Endometrial microvascular endothelial cells (primary cell): ENCODE results near the gene FGF12. TPM values are rescaled to one million over a fixed set of nuclear protein-coding genes. Genes with fewer than 3 reads are reported as not detected.
"Not testable (repeated sequence)": the region's sequence is repeated elsewhere in the genome, so short reads cannot be mapped to it uniquely, and the experiment has no call there.

ENCODE experiments used
- in situ Hi-C: cut with HindIII; loops from 2 replicates; pipeline ENCODE4 v1.10.0; 2017; ENCODE audit warnings: low sequenced_read_pairs, low pct_unique_long_range_greater_than_20kb; ENCODE audit errors: inconsistent ontology term
- total RNA-seq: library from RNA; depleted of rRNA; stranded (reverse); fragments of >200 nt; gene quantifications from one replicate; pipeline ENCODE4 v1.2.3, GENCODE V29; 2015; ENCODE audit errors: inconsistent ontology term

The FGF12 gene
- total RNA-seq, 1 donor from 2014 or later, result 3.1 TPM

DNA sequence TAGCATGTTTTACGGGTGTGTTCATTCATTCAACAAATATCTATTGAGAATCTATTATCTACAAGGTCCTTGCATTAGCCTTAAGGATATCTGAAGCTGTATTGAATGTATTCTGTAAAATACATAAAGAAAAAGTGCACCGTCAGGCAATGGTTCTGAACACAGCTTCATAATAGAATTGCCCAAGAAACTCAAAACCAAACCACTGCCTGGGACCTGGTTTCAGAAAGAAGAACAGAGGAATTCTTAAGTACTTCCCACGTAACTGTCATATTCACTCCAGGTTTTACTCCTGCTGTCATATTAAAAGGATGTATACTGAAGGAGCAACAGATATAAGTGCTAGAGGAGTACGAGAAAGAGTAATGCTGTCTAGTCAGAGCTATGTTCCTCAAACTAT, 115.9 kb downstream of the FGF12 start:
- in situ Hi-C loops, result no loop called here

DNA sequence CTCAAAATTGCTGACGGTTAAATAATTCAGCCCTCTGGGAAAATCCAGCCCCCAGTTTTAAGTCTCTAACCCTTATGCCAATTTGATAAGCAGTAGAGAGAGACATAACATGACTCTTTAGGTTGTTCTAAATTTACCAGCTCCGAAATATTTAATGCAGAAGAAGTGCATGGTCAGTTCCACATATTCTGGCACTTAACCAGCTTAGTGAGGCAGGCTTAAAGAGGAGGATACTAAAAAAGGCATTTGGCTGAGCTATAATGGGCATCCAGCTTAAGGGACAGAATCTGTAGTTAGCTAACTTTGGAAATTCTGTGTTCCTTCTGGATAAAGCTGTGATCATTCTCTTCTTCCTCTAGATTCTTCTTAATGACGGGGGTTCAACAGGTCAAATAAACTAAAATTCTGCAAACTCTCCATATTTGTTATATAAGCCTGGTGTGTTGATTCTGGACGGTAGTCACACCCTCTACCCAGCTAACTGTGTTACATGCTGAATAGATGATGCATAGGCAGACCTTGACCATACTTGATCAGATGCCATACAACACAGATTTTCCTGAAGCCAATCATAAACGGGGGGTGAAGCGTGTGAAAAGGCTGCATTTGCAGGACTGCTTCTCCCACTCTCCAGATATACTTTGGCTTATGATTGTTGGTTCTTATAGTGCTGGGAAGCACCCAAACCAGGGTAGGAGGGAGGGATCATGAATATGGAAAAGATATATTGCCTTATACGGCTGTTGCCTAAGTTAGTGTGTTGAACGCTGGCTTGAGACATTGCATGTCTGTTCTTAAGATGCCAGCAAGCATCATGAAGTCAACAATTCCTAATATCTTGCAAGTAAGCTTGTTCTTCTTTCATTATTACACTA, 118.4 kb downstream of the FGF12 start:
- in situ Hi-C loops, result no loop called here

DNA sequence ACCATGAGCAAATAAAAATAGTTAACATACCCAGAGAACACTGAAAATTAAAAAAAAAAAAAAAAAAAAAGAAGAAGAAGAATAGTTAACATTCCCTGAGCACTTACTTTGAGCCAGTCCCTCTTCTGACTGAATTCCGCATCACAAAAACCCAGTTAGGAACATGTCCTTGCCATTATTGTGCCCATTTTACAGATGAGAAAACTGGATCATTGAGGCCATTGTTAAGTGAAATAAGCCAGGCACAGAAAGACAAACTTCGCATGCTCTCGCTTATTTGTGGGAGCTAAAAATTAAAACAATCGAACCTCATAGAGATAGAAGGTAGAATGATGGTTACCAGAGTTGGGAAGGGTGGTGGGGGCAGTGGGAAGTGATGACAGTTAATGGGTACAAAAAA, 119.5 kb downstream of the FGF12 start:
- in situ Hi-C loops, result no loop called here

DNA sequence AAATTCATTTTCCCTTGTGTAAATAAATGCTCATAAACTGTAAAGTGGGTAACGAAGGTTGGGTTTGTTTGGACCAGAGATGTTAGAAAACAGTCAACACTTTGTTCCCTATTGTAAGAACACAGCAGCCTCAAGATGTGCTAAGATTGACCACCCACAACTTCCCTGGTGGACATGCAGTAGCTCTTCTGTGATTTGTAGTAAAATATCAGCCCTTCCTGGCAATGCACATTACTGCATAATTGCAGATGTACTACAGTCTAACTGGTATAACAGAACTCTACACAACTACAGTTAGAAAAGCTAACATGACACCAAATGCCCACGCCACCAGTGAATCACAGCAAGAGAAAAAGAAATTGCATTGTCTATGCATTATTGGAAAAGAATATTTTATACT, 129.4 kb downstream of the FGF12 start:
- in situ Hi-C loops, result no loop called here

DNA sequence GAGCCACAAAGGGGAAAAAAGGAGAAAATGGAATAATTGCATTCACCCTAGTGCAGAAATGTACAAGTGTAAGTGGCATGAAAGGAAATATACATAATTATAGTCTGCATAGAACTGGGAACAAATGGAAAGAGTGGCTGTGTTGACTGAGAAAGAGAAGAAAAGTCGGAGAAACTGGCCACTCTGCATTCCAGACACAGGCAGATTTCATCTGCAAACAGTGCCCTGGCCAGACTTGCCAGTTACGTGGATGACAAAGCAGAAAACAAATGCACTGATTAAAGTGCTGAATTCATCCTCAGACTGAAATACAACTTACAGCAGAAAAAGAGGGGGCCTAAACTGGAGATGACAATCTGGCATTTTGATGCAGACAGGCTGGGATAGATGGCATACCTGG, 129.8 kb downstream of the FGF12 start:
- in situ Hi-C loops, result no loop called here

DNA sequence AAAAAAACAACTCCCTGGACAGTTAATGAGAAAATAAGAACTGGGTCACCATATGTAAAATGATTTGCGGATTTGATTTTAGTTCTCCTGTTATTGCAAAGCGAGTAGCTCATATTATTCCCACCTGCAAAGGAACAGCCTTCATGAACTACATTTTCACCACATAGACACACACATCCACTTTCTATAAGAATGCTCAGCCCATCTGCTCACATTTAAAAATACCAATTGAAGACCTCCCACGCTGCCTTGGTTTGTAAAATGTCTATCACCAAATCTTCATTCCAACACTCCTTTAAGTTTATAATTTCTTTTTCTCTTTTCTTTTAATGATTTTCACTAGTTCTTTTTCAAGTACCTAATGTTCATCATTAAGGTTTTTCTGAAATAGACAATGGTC, 148.6 kb downstream of the FGF12 start:
- in situ Hi-C loops, result no loop called here

DNA sequence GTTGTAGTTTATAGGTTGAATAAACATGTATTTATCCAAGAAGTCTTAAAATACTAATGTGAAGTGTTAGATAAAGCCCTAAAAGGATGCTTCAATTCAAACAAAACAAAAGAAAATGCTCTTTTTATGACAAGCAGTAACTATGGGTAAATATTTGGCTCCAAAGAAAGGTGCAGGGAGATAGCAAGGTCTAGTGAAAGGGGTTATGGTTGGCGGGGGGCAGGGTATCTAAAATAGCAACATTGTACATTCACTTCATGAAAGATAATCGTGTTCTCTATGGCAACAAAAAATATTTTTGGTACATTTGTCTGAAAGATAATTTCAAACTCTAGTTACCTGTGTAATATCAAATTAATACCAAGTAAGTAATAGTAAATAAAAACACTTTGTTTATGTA, 149.5 kb downstream of the FGF12 start:
- in situ Hi-C loops, result no loop called here

DNA sequence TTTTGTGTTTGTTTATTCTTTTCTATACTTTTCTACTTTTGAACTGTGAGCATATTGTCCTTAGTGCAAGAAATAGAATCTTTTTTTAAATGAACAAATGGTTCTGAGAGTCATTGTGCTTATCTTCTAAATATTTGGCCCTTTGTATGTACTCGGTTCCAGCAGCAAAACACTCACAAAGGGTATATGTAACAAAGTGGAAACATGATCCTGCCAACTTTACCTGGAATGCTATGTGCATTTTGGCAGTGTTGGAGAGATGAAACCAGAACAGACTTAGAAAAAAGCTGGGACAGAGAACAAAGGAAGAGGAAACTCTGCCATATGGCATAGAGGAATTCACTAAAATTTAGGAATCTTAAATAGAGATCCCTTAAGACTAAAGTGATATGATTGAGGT, 150.1 kb downstream of the FGF12 start:
- in situ Hi-C loops, result no loop called here

DNA sequence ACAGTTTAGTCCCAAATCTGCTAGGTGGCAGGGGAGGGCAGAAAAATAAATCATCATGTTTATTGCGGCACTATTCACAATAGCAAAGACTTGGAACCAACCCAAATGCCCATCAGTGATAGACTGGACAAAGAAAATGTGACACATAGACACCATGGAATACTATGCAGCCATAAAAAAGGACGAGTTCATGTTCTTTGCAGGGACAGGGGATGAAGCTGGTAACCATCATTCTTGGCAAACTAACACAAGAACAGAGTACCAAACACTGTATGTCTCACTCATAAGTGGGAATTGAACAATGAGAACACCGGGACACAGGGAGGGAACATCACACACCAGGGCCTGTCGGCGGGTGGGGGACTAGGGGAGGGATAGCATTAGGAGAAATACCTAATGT, 150.6 kb downstream of the FGF12 start:
- in situ Hi-C loops, result not testable (repeated sequence)

DNA sequence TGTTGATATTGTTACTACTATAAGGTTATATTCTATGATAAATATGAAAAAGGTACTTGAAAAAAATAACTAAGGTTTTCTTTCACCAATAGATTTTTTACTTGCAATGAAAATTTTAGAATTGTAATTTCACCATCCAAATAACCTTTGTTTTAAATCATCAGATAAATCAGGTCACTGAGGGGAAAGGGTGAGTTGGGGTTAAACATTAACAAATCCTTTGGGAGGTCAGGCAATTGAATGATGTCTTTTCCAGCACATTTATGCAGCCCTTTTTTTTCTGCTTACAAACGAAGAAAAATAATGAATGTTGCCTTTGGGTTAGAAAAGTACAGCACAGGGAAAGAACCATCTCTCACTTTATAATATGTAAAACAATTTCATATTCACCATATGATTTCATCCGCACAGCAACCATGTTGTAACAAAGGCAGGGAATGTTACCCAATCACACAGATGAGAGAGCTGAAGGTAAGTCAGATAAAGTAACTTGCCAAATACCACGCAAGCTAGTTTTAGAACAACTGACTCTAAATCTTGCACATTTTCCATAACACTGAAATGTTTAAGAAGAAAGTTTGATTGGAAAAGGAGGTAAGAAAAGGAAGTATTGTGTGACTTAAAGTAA, 151.3 kb downstream of the FGF12 start:
- in situ Hi-C loops, result no loop called here

DNA sequence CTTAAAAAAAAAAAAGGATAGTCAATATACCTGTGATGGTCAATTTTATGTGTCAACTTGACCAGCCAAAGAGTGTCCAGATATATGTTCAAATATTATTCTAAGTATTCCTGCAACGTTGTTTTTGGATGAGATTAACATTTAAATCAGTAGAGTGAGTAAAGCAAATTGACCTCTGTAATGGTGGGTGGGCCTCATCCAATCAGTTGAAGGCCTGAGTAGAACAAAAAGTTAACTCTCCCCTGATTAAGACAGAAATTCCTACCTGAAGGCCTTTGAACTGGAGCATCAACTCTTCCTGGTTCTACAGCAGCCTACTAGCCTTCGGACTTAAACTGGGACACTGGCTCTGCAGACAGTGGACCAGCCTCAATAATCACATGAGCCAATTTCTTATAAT, 154.1 kb downstream of the FGF12 start:
- in situ Hi-C loops, result no loop called here

DNA sequence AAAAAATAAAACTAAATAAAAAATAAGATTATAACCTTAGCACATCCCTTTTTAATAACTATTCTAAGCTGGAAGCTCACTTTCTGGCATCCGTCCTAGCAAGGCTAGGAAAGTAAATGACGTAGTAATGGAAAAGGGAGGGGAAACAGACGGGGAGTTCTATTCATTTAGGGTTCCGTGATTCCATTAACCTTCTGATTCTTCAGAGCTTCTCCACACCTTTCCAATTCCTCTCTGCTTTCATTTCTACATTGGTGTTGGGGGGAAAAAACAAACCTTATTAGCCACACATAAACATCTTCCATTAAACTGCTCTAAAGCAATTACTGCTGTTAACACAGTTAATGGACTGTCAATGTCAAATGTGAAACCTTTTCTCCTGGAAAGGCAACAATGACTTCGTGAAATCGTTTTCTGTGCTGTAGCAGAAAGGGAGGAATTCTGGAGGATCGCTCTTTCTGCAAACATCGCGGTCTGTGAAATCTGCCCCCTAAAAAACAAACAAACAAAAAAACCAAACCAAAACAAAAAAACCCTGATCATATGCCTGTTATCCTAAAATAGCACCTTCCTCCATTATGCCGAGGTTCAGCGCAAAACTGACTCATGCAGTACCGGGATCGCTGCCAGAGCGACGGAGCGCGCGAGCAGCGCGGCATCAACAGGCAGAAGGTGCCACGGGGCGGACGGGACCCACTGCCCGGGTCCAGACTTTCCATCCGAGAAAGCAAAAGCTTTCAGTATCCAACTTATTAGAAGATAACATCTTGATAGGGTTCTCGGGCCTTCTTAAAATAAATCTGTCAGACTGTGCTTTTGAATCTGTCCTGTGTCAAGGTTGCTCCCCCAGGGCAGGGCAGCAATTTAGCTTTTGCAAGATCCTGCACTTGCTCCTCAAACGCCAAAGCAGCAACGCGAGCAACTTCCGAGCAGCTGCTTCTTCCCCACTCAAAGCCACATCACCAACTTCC, 156.2 kb downstream of the FGF12 start:
- in situ Hi-C loops, result no loop called here

DNA sequence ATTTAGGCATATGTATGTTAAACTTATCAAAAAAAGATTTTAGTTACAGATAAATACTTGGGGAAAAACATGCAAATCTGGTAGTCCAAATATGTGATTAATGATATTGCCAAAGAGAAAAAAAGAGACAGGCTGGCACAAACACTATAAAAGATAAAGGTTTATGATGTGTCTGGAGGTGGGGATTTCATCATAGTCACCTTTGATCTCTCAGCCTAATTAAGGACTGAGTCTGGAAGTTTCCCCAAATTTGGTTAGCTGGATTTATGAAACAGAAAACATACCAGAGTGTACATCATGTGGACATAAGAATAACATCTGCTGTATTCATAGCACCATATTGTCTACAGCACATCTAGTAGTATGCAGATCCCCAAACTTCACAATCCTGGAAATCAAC, 157.0 kb downstream of the FGF12 start:
- in situ Hi-C loops, result no loop called here

DNA sequence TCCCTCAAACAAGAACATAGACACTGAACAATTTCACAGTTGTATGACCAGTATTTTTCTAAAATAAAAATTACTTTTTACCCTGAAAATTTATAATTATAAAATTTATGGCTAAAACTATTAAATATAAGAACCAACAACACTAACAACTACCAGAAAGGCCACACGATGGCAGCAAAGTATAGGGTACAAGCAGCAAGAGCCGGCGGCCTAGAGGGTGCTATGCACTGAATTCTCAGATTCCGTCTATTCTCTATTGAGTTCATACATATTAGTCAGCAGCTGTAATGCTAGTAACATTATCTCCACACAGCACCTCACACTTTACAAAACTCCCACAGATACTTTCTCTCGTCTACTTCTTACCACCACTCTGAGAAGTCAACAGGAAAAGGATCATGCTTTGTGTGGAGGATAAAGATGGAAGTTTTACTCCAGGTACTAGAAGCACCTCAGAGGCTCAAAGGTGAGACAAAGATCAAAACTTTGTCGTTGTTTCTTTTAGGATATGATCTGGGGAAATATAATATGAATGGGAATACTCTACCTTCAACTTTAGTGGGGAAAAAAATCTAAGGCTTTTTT, 160.5 kb downstream of the FGF12 start:
- in situ Hi-C loops, result no loop called here

DNA sequence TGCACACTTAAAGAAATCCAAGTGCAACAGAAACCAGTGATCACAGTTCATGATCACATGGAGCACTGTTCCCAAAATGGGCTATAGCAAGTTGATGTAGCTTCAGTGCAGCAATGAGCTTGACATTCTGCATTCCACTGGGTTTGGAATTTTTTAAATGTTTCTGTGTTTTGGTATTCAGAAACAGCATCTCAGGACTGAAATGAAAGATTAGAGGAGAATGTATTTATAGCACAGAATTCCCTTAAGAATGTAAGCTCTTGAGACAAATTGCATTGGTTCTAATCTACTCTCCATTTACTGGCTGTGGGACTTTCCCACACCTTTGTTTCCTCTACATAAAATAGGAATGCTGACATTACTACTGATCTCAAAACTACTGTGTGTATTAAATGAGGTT, 162.7 kb downstream of the FGF12 start:
- in situ Hi-C loops, result no loop called here

DNA sequence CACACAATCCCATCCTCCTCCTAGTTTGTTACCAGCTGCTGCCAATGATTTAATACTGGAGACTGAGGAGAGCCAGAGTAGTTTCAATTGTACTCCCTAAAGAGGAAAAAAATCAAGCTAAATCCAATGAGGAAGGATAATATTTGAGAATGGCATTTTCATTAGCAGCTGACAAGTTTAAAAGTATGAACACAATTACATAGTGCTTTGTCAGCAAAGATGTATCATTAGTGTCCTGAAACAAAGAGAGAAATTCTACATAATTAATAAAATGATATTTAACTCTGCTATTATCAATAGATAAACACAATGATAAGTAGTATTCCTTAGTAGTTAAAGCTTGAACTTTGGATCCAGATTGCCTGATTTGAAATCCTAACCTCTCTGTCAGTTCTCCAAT, 163.9 kb downstream of the FGF12 start:
- in situ Hi-C loops, result no loop called here

DNA sequence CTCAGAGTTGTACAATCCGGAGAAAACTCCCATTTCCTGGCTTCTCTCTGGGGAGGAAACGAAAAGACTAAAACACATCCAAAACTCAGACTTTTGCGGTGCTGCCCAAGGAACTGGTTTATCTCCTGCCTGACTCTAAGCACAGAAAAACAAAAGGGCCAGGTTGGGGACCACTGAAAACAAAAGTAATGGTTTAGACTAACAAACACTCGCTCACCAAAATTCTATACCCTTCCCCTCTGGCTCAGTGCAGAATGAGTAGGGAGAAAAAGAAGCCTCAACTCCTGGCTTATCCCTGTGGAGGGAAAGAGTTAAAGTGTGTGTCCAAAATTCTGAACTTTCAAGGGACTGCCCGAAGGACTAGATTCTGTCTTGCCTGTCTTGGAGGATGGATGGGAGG, 173.6 kb downstream of the FGF12 start:
- in situ Hi-C loops, result no loop called here

DNA sequence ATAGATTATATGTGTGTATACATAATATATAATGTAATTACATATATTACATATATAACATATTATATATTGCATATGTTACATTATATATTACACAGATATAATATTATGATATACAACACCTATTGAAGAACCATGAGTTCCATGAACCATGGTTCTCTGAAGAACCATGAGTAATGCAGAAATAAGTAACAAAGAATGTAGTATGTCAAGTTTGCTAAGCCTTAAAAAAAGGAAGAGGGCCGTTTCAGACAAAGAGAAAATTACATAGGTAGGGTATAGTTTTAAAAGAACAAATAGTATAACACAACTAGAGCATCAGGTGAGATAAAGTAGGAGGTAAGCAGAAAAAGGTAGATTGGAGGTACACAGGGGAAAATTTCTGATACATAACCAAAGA, 177.0 kb downstream of the FGF12 start:
- in situ Hi-C loops, result no loop called here

DNA sequence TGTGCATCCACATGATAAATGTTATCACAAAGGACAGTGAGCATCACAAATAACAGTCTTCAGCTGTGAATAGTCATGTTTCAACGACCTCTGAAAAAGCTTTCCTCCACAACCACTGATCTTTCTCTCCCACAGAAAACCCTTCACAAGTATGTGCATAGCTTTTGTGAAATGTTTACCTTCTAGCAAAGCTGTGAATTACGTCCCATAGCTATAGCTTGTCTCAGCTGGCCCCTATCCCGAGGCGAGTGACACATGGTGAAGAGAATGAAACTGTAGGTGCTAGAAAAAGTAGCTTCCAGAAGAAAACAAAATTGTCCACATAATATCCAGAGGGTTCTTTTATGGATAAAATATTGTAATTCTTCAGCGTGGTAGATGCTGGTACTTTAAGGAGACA, 182.0 kb downstream of the FGF12 start:
- in situ Hi-C loops, result no loop called here
